Left kidney (tissue), 8 donors: ENCODE measurements around the gene CDY1B. TPM values are rescaled to one million over a fixed set of nuclear protein-coding genes. Genes with fewer than 3 reads are reported as not detected.
"Not testable (repeated sequence)": the region's sequence is repeated elsewhere in the genome, so short reads cannot be mapped to it uniquely, and the experiment has no call there.

Experiments
- DNase-seq: peaks from one replicate; pipeline ENCODE4 v3.0.0-alpha.2; 2013
- long read RNA-seq, 8 donors: transcript quantifications; one replicate each; lab custom pipeline, GENCODE V29; 2026
- polyA plus RNA-seq: library from polyadenylated mRNA; unstranded; fragments of 120-200 nt; gene quantifications from one replicate; pipeline ENCODE4 v1.2.1, GENCODE V29; 2013; ENCODE audit not compliant: insufficient read length

Gene CDY1B, protein sequence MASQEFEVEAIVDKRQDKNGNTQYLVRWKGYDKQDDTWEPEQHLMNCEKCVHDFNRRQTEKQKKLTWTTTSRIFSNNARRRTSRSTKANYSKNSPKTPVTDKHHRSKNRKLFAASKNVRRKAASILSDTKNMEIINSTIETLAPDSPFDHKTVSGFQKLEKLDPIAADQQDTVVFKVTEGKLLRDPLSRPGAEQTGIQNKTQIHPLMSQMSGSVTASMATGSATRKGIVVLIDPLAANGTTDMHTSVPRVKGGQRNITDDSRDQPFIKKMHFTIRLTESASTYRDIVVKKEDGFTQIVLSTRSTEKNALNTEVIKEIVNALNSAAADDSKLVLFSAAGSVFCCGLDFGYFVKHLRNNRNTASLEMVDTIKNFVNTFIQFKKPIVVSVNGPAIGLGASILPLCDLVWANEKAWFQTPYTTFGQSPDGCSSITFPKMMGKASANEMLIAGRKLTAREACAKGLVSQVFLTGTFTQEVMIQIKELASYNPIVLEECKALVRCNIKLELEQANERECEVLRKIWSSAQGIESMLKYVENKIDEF
- not detected for polyA plus RNA-seq
- long read RNA-seq, donor 1 = 0 reads
- long read RNA-seq, donor 2 = 0 reads
- long read RNA-seq, donor 3 = 0 reads
- long read RNA-seq, donor 4 = 0 reads
- long read RNA-seq, donor 5 = 0 reads
- long read RNA-seq, donor 6 = 0 reads
- long read RNA-seq, donor 7 = 0 reads
- long read RNA-seq, donor 8 = 0 reads

DNA sequence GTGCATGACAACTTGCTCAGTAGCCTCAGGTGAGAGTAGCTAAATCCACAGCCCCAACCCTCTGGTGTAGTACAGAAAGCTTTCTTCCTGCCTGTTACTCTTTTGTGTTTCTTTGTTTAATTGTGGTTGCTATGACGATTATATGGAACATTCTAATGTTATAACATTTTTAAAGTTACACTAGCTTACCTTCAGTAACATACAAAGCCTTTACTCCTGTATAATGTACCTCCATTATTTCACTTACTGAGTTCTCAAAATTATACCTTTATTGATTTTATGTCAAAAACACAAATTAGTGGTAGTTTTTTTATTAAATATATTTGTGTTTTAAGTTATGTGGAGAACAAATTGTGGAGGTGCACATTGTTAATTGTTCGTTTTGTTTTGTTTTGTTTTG is at the start of gene CDY1B:
Gene CDY1B (minus strand): TSS at position 101 of the 400 bp plus-strand sequence. CDS start 331 bp downstream, outside the sequence.
- not testable (repeated sequence) for DNase-seq

DNA sequence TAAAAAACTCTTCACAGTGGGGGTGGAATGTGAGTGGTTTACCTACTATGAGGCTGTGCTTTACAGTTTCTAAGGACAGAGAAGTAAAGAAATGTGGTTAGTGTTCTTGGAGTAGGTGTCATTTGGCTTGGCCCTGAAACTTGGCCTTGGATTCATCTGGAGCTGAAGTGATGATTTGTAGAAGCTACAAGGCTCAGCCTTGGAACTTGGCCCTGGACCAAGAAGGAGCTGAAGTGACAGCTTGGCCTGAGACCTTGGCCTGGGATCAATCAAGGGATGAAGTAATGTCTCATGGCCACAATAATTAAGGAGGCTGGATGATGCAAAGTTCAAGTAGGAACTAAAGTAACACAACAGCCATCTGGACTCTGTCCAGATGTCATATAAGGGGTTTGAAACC is 1.7 kb upstream of the CDY1B start:
- DNase-seq = not testable (repeated sequence)

GRCh38 chrY:24043209-24043608 is 4.6 kb downstream of the CDY1B start:
- not testable (repeated sequence) for DNase-seq

DNA sequence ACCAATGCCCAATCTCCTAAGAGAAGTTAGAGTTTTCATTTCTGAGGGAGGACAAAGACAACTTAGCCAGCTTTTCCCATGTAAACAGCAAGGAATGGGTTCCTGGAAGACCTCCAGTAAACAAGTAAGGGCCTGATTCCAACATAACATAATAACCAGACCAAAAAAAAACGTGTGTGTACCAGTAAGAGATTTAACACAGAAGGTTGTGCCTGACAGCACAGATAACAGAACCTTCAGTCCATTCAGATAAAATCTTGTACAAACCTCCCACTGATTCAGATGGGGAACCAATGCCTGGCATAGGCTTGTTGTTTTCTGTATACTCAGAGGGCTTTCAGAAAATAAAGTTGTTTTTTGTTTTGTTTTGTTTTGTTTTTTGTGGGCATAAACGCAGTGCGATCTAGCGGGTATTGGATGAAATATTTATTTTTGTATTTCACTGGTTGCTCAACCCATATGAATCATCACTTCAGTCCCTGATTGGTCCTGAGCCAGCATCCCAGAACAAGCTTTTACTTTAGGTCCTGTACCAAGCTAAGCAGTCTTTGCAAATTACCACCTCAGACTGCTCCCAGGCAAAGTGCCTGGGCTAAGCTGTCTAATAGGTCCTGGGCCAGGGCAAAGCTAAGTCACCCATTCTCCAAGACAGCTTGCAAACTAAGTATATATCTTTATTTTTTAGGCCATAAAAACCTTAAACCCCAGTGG is 8.7 kb downstream of the CDY1B start:
- not testable (repeated sequence) for DNase-seq

- not testable (repeated sequence) for DNase-seq
Measured at GRCh38 chrY:24026212-24027103, 21.4 kb downstream of the CDY1B start.
